GM18873 (cell line): ENCODE data around the gene GAREM1.

Experiments
- ATAC-seq: cut with Tn5 transposase; IDR thresholded peaks from one replicate; pipeline ENCODE4 v1.9.1; 2021; ENCODE audit warnings: mild to moderate bottlenecking, moderate library complexity, moderate number of reproducible peaks; ENCODE audit not compliant: unreplicated experiment, low FRiP score

Gene GAREM1

DNA sequence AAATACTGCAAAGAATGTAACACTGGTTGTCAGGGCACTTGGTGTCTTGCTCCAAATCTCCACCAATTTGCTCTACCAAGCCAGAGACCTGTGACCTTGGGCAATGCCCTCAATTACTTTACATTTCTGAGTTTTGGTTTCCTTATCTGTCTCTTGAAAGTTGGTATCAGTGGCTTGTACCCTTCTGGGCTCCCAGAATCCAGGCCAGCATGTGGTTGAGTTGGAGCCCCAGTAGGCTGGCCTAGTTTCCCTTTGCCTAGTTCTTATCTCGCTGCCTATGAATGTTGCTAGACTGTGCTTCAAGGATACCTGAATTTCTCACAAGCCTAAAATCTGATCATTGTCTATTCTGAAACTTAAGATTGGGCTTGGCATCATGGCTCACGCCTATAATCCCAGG is 254.3 kb downstream of the GAREM1 start:
- no peak for ATAC-seq

GRCh38 chr18:32213693-32214092 is 257.0 kb downstream of the GAREM1 start:
- ATAC-seq = no peak
